Measurements from ENCODE around the gene ADAP1.

ADAP1 gene

DNA sequence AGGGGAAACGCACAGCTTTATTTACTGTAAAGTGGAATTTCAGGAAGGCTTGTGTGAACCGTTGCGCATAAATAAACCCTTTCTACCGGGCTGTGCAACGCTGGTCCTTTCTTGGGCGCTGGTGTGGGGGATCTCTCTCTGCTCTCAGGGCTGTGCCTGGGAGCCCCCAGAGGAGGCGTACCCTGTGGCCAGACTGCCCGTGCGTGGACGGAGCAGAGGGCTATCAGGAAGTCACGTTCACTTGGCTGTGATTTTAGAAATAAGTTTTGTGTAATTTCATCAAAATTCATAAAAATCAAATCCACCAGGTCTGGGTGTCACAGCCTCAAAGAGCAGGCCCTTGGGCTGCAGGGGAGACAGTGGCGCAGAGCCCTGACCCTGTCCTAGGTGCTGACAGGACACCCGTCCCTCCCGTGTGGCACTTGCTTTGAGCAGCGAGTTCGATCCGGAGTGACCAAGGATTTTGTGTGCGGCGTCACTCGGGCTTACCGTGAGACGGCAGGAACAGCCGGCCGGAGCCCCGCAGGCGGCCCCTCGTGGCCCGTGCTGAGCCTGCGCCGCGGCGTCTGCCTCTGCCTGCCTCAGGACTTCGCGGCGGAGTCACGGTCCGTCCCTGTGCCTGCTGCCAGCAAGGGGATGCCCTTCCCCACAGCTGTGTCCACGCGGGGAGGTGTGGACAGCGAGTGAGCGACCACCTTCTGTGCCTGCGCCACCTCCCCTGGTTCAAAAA, 58.0 kb downstream of the ADAP1 start:
- TF ChIP-seq, protein P1, sequence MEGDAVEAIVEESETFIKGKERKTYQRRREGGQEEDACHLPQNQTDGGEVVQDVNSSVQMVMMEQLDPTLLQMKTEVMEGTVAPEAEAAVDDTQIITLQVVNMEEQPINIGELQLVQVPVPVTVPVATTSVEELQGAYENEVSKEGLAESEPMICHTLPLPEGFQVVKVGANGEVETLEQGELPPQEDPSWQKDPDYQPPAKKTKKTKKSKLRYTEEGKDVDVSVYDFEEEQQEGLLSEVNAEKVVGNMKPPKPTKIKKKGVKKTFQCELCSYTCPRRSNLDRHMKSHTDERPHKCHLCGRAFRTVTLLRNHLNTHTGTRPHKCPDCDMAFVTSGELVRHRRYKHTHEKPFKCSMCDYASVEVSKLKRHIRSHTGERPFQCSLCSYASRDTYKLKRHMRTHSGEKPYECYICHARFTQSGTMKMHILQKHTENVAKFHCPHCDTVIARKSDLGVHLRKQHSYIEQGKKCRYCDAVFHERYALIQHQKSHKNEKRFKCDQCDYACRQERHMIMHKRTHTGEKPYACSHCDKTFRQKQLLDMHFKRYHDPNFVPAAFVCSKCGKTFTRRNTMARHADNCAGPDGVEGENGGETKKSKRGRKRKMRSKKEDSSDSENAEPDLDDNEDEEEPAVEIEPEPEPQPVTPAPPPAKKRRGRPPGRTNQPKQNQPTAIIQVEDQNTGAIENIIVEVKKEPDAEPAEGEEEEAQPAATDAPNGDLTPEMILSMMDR (IDR thresholded peaks at IDR 0.05; ENCODE audit: insufficient read depth, low read length), result no peak
- TF ChIP-seq, protein P2, sequence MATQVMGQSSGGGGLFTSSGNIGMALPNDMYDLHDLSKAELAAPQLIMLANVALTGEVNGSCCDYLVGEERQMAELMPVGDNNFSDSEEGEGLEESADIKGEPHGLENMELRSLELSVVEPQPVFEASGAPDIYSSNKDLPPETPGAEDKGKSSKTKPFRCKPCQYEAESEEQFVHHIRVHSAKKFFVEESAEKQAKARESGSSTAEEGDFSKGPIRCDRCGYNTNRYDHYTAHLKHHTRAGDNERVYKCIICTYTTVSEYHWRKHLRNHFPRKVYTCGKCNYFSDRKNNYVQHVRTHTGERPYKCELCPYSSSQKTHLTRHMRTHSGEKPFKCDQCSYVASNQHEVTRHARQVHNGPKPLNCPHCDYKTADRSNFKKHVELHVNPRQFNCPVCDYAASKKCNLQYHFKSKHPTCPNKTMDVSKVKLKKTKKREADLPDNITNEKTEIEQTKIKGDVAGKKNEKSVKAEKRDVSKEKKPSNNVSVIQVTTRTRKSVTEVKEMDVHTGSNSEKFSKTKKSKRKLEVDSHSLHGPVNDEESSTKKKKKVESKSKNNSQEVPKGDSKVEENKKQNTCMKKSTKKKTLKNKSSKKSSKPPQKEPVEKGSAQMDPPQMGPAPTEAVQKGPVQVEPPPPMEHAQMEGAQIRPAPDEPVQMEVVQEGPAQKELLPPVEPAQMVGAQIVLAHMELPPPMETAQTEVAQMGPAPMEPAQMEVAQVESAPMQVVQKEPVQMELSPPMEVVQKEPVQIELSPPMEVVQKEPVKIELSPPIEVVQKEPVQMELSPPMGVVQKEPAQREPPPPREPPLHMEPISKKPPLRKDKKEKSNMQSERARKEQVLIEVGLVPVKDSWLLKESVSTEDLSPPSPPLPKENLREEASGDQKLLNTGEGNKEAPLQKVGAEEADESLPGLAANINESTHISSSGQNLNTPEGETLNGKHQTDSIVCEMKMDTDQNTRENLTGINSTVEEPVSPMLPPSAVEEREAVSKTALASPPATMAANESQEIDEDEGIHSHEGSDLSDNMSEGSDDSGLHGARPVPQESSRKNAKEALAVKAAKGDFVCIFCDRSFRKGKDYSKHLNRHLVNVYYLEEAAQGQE (IDR thresholded peaks at IDR 0.05; ENCODE audit: insufficient replicate concordance, low read depth), result peak; percentile 77
- TF ChIP-seq POLR2AphosphoS5 (IDR thresholded peaks at IDR 0.05; ENCODE audit: low read depth) (no peak), SPI1 (IDR thresholded peaks at IDR 0.05; ENCODE audit: borderline replicate concordance, low read depth) (no peak), GABPA (IDR thresholded peaks at IDR 0.05; ENCODE audit: low read depth) (no peak)
- no peak overlapping the region for H3K27ac ChIP-seq (replicated peaks)

DNA sequence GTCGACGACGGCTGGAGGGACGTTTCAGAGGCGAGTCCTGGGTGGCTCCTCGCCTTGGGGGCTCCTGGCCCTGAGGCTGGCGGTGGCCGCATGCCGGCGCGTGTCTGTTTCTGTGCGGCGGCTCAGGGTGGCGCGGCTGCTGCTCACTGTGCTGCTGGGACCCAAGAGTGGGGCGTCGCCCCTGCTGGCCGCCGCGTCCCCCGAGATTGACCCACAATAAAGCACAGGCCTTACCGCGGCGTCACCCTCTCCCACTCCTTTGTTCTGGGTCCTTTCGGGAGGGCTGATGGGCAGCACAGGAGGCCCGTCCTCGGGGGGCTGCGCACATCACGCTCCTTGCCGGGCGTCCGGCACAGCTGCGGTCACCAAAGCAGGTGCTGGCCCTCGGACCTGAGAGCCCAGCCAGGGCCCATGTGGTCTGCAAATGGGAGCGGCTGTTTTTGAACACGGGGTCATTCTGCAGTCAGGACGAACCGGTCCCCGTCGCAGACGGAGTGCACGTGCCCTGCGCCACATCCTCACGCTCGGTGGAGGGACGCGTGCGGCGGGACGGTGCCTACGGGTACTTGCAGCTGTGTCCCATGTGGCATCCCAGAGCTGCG, 58.9 kb downstream of the ADAP1 start:
- Histone ChIP-seq H3K4me3 (replicated peaks; ENCODE audit: insufficient read depth, low read length) (no peak overlapping the region), H3K27me3 (ENCODE audit: insufficient read depth, poor library complexity, severe bottlenecking) (no peaks in the 10 kb centered on the region), H3K27ac (replicated peaks) (no peak overlapping the region)
- no peak for DNase-seq (ENCODE audit: low read depth in 1 of 2, low spot score in 1 of 2)
- TF ChIP-seq SPI1 (IDR thresholded peaks at IDR 0.05; ENCODE audit: borderline replicate concordance, low read depth), result no peak
- TF ChIP-seq, protein P1 (IDR thresholded peaks at IDR 0.05; ENCODE audit: insufficient read depth, low read length), result no peak
- no peak for TF ChIP-seq GABPA (IDR thresholded peaks at IDR 0.05; ENCODE audit: low read depth)
- peak; percentile 14 for TF ChIP-seq POLR2AphosphoS5 (IDR thresholded peaks at IDR 0.05; ENCODE audit: low read depth)
- TF ChIP-seq, protein P2 (IDR thresholded peaks at IDR 0.05; ENCODE audit: insufficient replicate concordance, low read depth), result no peak

More for the DNA sequence above, 58.0 kb downstream of the ADAP1 start:
- Histone ChIP-seq H3K27me3 (ENCODE audit: insufficient read depth, poor library complexity, severe bottlenecking) (no peaks in the 10 kb centered on the region), H3K4me3 (replicated peaks; ENCODE audit: insufficient read depth, low read length) (no peak overlapping the region)
- no peak for DNase-seq (ENCODE audit: low read depth in 1 of 2, low spot score in 1 of 2)

DNA sequence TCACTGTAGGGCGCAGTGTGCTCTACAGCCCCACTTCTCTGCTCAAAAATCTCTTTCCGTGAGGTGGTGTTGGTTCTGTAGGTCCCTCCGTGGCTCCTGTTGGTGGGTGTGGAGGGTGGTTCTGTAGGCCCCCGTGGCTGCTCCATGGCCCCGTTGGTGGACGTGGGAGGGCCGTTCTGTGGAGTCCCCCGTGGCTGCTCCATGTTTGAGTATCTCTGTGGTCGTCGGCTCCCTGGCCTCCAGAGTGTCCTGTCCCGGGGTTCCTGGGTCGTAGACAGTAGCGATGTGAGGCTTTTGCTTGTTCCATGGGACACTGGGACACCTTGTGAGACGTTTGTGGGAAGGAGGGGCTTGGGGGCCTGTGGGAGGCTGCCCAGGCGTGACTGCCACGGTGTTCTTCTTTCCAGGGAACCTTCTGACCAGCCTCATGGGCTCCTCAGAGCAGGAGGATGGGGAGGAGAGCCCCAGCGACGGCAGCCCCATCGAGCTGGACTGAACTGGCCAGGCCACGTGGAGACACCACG, 59.5 kb downstream of the ADAP1 start:
- Histone ChIP-seq H3K4me3 (replicated peaks; ENCODE audit: insufficient read depth, low read length) (no peak overlapping the region), H3K27ac (replicated peaks) (no peak overlapping the region), H3K27me3 (ENCODE audit: insufficient read depth, poor library complexity, severe bottlenecking) (no peaks in the 10 kb centered on the region)
- TF ChIP-seq, protein P1 (IDR thresholded peaks at IDR 0.05; ENCODE audit: insufficient read depth, low read length), result no peak
- TF ChIP-seq POLR2AphosphoS5 (IDR thresholded peaks at IDR 0.05; ENCODE audit: low read depth) (0 out of 2 replicates have a peak, but pooled peaks have one; percentile 9), SPI1 (IDR thresholded peaks at IDR 0.05; ENCODE audit: borderline replicate concordance, low read depth) (no peak), GABPA (IDR thresholded peaks at IDR 0.05; ENCODE audit: low read depth) (no peak)
- TF ChIP-seq, protein P2 (IDR thresholded peaks at IDR 0.05; ENCODE audit: insufficient replicate concordance, low read depth), result no peak
- DNase-seq (ENCODE audit: low read depth in 1 of 2, low spot score in 1 of 2), result no peak
